Activated CD4-positive, alpha-beta memory T cell treated with anti-CD3 and anti-CD28 coated beads for 36 hours (primary cell): ENCODE measurements around the gene CLIP4. TPM values are rescaled to one million over a fixed set of nuclear protein-coding genes. Genes with fewer than 3 reads are reported as not detected.

Experiments
- CTCF ChIA-PET: fragments of 350-600 bp; sonication (Branson Sonifier 250); formaldehyde crosslinking; loops from one replicate; lab custom pipeline; 2021; ENCODE audit warnings: antibody characterized with exemption, inconsistent platforms; lab: Charles Lee
- POLR2A ChIA-PET: fragments of 350-600 bp; sonication (Branson Sonifier 250); formaldehyde crosslinking; loops from one replicate; lab custom pipeline; 2021; ENCODE audit warnings: antibody characterized with exemption; lab: Charles Lee
- DNase-seq: peaks from one replicate; pipeline ENCODE4 v3.0.0-alpha.2; 2020
- H3K27ac Mint-ChIP-seq: one replicate; pipeline ENCODE4 v1.8.0; 2021; ENCODE audit warnings: mixed read lengths
- H3K27me3 Mint-ChIP-seq: one replicate; pipeline ENCODE4 v1.8.0; 2021; ENCODE audit warnings: mixed read lengths
- H3K36me3 Mint-ChIP-seq: one replicate; pipeline ENCODE4 v1.8.0; 2021; ENCODE audit warnings: mixed read lengths
- H3K4me1 Mint-ChIP-seq: one replicate; pipeline ENCODE4 v1.8.0; 2021; ENCODE audit warnings: low read depth, mixed read lengths
- H3K4me3 Mint-ChIP-seq: one replicate; pipeline ENCODE4 v1.8.0; 2021; ENCODE audit warnings: mild to moderate bottlenecking, mixed read lengths
- H3K9me3 Mint-ChIP-seq: one replicate; pipeline ENCODE4 v1.8.0; 2021; ENCODE audit warnings: mixed read lengths
- intact Hi-C: fragments of 100-400 bp; cut with micrococcal nuclease; formaldehyde crosslinking; loops from one replicate; pipeline ENCODE4 v1.15.1; 2023
- total RNA-seq, 2 experiments: library from RNA; stranded (reverse); gene quantifications; one replicate each; pipeline ENCODE4 v1.2.3, GENCODE V29; 2021

Gene CLIP4
- total RNA-seq, 2 experiments from 2014 or later = 26.5 to 27.9 TPM

DNA sequence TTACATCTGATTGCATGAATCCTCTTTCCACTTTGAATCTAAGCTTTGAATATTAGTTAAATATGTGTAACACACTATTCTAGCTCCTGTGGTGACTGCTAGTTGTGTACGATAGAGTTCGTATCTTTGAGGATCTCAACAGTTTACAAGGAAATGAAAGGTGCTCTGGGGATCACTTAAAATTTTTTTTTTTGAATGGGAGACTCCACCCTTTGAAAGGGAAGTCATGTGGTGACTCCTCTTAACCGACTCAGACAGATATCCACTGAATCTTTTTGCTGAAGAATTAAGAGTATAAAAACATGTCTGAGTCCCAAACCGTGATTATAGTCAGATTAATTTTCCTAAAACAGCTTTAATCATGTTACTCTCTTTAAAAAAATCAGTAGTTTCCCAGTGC, 4.0 kb downstream of the CLIP4 start:
- H3K9me3 Mint-ChIP-seq = peaks cover 8% of the 10 kb centered on the region
- no peak overlapping the region for H3K27ac Mint-ChIP-seq
- ChIA-PET POLR2A (interaction anchor here (1.2 to 7.5 kb wide), 2 partner anchors 11 to 108 kb away, joined by 3 to 49 read pairs; no protein-coding TSS in a partner anchor), CTCF (interaction anchor here (1.3 kb wide), 1 partner anchor 108 kb away, joined by 3 read pairs; no protein-coding TSS in a partner anchor)
- no peak overlapping the region for H3K4me3 Mint-ChIP-seq
- intact Hi-C loops = loop anchor here (5.0 to 10.0 kb wide), 3 partner anchors 497 to 1306 kb away; partner anchors contain the start of gene YPEL5
- H3K27me3 Mint-ChIP-seq = no peaks in the 10 kb centered on the region
- no peak for DNase-seq
- H3K36me3 Mint-ChIP-seq = peaks cover 17% of the 10 kb centered on the region
- peaks cover 62% of the 10 kb centered on the region for H3K4me1 Mint-ChIP-seq

DNA sequence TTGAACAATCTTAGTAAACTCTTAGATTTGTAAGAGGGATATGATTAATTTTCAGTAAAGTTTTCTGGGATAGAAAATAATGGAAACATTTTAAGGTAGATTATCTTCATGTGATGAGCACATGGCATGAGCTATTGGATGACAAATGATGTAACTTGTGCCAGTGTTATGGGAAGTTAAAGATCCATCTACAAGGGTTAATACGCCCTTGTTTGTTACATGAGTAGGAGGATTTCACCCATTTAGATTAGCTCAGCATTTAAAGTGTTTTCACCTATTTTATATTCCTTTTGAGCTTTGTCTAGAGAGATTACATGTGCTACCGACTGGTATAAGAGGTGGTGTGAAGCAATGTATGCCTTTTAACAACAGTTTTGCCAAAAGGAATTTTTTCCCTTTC, 5.6 kb downstream of the CLIP4 start:
- ChIA-PET POLR2A (no interaction called here), CTCF (interaction anchor here (0.9 kb wide), 1 partner anchor 106 kb away, joined by 3 read pairs; no protein-coding TSS in a partner anchor)
- peaks cover 71% of the 10 kb centered on the region for H3K4me1 Mint-ChIP-seq
- DNase-seq = no peak
- H3K27ac Mint-ChIP-seq = no peak overlapping the region
- peaks cover 13% of the 10 kb centered on the region for H3K9me3 Mint-ChIP-seq
- peaks cover 32% of the 10 kb centered on the region for H3K36me3 Mint-ChIP-seq
- H3K4me3 Mint-ChIP-seq = no peak overlapping the region
- intact Hi-C loops = no loop called here
- no peaks in the 10 kb centered on the region for H3K27me3 Mint-ChIP-seq

DNA sequence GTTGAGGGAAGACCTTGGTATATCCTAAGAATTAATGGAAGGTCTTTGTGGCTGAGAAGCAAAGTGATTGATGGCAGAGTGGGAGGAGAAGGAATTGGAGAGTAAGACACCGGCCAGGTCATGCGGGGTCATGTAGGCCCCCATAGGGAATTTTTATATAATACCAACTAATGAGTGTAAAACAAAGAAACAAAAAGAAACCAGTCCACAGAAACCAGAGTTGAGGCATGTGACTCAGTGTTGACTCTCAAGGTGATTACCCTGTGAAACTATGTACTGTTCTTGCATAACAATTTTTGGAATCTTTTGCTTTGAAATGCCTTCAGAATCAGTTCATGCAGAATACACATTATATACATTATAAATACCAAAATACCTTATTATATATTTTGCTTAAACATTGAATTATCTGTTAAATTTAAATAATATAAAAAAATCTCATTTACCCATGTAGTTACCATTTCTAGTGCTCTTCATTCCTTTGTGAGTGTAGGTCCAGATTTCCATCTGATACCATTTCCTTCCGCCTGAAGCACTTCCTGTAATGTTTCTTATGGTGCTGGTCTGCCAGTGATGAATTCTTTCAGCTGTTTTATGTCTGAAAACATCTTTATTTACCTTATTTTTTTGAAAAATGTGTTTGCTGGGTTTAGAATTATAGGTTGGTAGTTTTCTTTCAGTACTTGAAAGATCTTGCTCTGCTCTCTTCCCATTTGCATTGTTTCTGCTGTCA, 8.6 kb downstream of the CLIP4 start:
- Mint-ChIP-seq H3K27ac (peak overlapping the region; percentile 21), H3K4me3 (no peak overlapping the region), H3K36me3 (peaks cover 43% of the 10 kb centered on the region), H3K4me1 (peaks cover 69% of the 10 kb centered on the region), H3K27me3 (no peaks in the 10 kb centered on the region), H3K9me3 (peaks cover 13% of the 10 kb centered on the region)
- ChIA-PET CTCF (no interaction called here), POLR2A (no interaction called here)
- DNase-seq = peak; percentile 33
- intact Hi-C loops = no loop called here

DNA sequence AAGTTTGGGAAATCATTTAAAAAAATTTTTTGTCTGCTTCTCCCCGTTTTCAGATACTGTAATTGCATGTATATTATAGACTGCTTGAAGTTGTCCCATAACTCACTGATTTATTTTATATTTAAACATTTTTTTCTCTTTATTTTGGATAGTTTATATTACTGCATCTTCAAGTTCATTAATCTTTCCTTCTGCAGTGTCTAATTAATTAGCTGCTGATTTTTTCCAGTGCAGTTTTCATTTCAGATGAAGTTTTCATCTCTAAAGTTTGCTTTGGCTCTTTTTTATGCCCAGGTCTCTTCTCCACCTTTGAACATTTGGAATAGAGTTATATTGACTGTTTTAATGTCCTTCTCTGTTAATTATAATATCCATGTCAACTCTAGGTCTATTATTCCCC, 9.3 kb downstream of the CLIP4 start:
- ChIA-PET POLR2A (no interaction called here), CTCF (no interaction called here)
- Mint-ChIP-seq H3K4me1 (peaks cover 65% of the 10 kb centered on the region), H3K36me3 (peaks cover 43% of the 10 kb centered on the region), H3K9me3 (peaks cover 13% of the 10 kb centered on the region), H3K4me3 (no peak overlapping the region), H3K27ac (no peak overlapping the region), H3K27me3 (no peaks in the 10 kb centered on the region)
- no peak for DNase-seq
- intact Hi-C loops = no loop called here

DNA sequence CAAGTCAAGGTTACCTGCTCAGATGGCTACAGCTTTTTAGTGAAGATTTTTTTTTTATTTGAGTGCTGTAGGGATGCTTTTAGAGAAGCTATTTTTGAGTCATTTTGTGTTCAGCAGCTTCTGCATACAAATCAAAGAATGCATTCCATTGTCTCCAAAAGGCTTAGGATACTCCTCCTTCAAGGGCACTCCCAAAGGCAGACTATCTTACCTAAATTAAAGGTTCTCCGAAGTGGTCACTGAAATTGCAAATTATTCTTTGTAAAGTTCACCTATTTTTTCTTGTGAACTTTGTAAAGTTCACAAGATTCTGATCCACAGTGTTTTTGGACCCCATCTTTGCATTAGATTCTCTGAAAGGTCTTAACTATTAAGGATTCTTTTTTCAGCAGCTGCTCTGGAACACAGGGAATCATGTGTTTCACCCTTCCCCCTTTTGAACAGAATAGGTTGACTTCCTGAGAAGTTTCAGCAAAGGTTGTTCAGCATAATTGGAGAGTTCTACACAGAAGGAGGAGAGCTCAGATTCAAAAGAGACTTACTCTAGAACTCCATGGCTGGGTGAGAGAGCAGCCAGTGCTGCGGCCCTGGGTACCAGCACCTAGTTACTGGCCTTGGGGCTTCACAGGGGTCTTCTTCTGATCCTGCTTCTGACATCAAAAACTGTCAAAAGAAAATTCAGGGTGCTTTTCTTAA, 14.5 kb downstream of the CLIP4 start:
- Mint-ChIP-seq H3K36me3 (peaks cover 41% of the 10 kb centered on the region), H3K4me3 (peak overlapping the region; percentile 59), H3K4me1 (peaks cover 53% of the 10 kb centered on the region), H3K27me3 (no peaks in the 10 kb centered on the region), H3K27ac (peak overlapping the region; percentile 83), H3K9me3 (peaks cover 1% of the 10 kb centered on the region)
- intact Hi-C loops = loop anchor here (1.0 to 5.0 kb wide), 2 partner anchors 13 to 112 kb away; no protein-coding TSS in a partner anchor
- CTCF ChIA-PET = interaction anchor here (0.6 to 2.9 kb wide), 10 partner anchors 13 to 1446 kb away, joined by 3 to 15 read pairs (median 3); no protein-coding TSS in a partner anchor
- DNase-seq = no peak
- POLR2A ChIA-PET = interaction anchor here (0.6 to 2.8 kb wide), 3 partner anchors 13 to 129 kb away, joined by 3 to 49 read pairs (median 4); partner anchors contain the start of gene CLIP4

DNA sequence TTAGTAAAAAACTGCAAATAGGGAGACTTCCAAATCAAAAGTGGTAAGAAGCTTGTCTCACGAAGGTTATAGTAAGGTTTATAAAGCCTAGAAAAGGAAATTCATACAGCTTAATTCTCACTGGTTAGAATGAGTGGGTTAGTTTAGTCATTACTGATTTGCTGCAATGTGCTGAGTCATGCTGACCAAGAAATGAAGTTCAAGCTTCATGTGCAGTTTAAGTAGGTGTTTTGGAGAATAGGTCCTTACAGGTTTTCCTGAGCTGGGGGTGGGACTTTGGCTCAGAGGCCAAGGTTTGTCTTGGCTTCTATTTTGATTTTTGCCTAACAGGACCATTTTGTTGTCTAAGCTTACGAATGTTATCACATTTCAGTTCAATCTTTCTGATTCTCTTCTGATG, 15.1 kb downstream of the CLIP4 start:
- peaks cover 36% of the 10 kb centered on the region for H3K36me3 Mint-ChIP-seq
- ChIA-PET POLR2A (interaction anchor here (0.6 to 2.8 kb wide), 3 partner anchors 14 to 130 kb away, joined by 3 to 49 read pairs (median 4); partner anchors contain the start of gene CLIP4), CTCF (interaction anchor here (0.6 to 2.9 kb wide), 9 partner anchors 14 to 1447 kb away, joined by 3 to 15 read pairs (median 3); no protein-coding TSS in a partner anchor)
- peak overlapping the region; percentile 70 for H3K27ac Mint-ChIP-seq
- H3K4me3 Mint-ChIP-seq = no peak overlapping the region
- H3K9me3 Mint-ChIP-seq = no peaks in the 10 kb centered on the region
- H3K4me1 Mint-ChIP-seq = peaks cover 48% of the 10 kb centered on the region
- intact Hi-C loops = loop anchor here (1.0 to 5.0 kb wide), 2 partner anchors 14 to 113 kb away; no protein-coding TSS in a partner anchor
- H3K27me3 Mint-ChIP-seq = no peaks in the 10 kb centered on the region
- peak; percentile 67 for DNase-seq

DNA sequence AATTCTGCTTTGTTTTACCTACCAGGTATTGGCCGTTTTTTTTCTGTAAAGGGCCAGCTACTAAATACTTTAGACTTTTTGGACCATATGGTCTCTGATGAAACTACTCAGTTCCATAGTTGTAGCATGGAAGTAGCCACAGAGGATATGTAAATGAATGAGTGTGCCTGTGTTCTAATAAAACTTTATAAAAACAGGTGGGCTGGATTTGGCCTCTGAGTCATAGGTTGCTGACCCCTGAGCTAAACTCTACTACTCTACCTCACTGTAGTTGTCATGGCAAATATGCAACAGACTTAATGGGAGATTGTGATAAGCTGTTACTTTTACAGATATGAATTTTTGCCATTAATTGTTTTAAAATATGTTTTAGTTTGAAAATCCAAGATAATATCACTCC, 19.7 kb downstream of the CLIP4 start:
- no peaks in the 10 kb centered on the region for H3K27me3 Mint-ChIP-seq
- H3K4me1 Mint-ChIP-seq = peaks cover 29% of the 10 kb centered on the region
- ChIA-PET CTCF (no interaction called here), POLR2A (interaction anchor here (0.6 kb wide), 1 partner anchor 515 kb away, joined by 4 read pairs; no protein-coding TSS in a partner anchor)
- no peak overlapping the region for H3K27ac Mint-ChIP-seq
- no peak for DNase-seq
- peaks cover 52% of the 10 kb centered on the region for H3K36me3 Mint-ChIP-seq
- peaks cover 9% of the 10 kb centered on the region for H3K9me3 Mint-ChIP-seq
- H3K4me3 Mint-ChIP-seq = no peak overlapping the region
- intact Hi-C loops = loop anchor here (5.0 kb wide), 1 partner anchor 118 kb away; no protein-coding TSS in a partner anchor

DNA sequence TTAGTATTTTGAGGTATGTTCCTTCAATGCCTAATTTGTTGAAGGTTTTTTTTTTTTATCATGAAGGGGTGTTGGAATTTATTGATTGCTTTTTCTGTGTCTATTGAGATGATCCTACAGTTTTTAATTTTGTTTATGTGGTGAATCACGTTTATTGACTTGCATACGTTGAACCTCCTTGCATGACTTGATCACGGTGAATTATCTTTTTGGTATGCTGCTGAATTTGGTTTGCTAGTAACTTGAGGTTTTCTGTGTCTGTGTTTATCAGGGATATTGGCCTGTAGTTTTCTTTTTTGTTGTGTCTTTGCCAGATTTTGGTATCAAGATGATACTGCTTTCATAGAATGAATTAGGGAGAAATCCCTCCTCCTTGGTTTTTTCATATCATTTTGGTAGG, 23.9 kb downstream of the CLIP4 start:
- Mint-ChIP-seq H3K4me3 (no peak overlapping the region), H3K9me3 (peaks cover 9% of the 10 kb centered on the region), H3K27ac (no peak overlapping the region), H3K4me1 (peaks cover 25% of the 10 kb centered on the region), H3K36me3 (peaks cover 58% of the 10 kb centered on the region), H3K27me3 (no peaks in the 10 kb centered on the region)
- ChIA-PET POLR2A (no interaction called here), CTCF (no interaction called here)
- no peak for DNase-seq
- intact Hi-C loops = no loop called here

DNA sequence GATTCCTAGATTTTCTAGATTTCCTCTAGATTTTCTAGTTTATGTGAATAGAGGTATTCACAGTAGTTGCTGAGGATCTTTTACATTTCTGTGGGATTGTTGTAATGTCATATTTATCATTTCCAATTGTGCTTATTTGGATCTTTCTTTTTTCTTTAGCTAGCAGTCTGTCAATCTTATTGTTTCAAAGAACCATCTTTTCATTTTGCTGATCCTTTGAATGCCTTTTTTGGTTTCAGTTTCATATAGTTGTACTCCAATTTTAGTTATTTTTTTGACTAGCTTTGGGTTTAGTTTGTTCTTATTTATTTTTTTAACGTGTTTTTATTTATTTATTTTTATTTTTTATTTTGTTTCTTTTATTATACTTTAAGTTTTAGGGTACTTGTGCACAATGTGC, 24.5 kb downstream of the CLIP4 start:
- Mint-ChIP-seq H3K4me3 (no peak overlapping the region), H3K4me1 (peaks cover 23% of the 10 kb centered on the region), H3K9me3 (peaks cover 9% of the 10 kb centered on the region), H3K27me3 (no peaks in the 10 kb centered on the region), H3K27ac (no peak overlapping the region), H3K36me3 (peaks cover 54% of the 10 kb centered on the region)
- CTCF ChIA-PET = no interaction called here
- POLR2A ChIA-PET = no interaction called here
- DNase-seq = no peak
- intact Hi-C loops = no loop called here

DNA sequence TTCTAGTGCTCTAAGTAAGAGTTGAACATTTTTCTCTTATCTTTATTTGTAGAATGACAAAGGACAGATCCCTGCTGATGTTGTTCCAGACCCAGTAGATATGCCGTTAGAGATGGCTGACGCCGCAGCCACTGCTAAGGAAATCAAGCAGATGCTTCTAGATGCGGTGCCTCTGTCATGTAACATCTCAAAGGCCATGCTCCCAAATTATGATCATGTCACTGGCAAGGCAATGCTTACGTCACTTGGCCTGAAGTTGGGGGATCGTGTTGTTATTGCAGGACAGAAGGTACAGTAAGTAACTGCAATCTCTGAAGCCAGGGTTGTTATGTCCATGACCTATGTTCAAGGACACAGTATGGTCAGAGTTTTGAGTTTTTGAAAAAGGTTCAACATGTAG, 28.4 kb downstream of the CLIP4 start:
- H3K27me3 Mint-ChIP-seq = no peaks in the 10 kb centered on the region
- intact Hi-C loops = no loop called here
- H3K9me3 Mint-ChIP-seq = peaks cover 8% of the 10 kb centered on the region
- POLR2A ChIA-PET = no interaction called here
- CTCF ChIA-PET = no interaction called here
- H3K27ac Mint-ChIP-seq = no peak overlapping the region
- DNase-seq = no peak
- peaks cover 45% of the 10 kb centered on the region for H3K36me3 Mint-ChIP-seq
- H3K4me1 Mint-ChIP-seq = peaks cover 20% of the 10 kb centered on the region
- no peak overlapping the region for H3K4me3 Mint-ChIP-seq

DNA sequence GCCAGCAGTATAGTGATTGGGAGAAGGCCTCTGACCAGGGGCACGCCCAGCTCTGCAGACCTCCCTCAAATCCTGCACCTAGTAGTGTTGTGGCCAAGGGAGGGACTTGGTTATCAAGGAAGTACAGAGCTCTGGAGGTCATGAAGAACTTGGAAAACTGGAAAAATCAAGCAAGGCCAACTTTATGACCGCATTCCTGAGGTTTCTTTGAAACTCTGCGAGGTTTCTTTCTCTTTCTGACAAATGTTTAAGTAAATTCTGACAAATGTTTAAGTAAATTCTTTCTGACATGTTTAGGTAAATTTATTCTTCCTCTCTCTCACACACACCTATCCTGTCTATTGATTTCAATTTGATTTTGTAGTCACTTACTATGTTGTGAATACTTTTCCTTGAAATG, 31.0 kb downstream of the CLIP4 start:
- CTCF ChIA-PET = interaction anchor here (1.0 kb wide), 1 partner anchor 32 kb away, joined by 3 read pairs; no protein-coding TSS in a partner anchor
- intact Hi-C loops = no loop called here
- Mint-ChIP-seq H3K9me3 (no peaks in the 10 kb centered on the region), H3K4me3 (no peak overlapping the region), H3K27ac (no peak overlapping the region), H3K36me3 (peaks cover 26% of the 10 kb centered on the region), H3K4me1 (peaks cover 5% of the 10 kb centered on the region), H3K27me3 (no peaks in the 10 kb centered on the region)
- DNase-seq = no peak
- POLR2A ChIA-PET = no interaction called here

DNA sequence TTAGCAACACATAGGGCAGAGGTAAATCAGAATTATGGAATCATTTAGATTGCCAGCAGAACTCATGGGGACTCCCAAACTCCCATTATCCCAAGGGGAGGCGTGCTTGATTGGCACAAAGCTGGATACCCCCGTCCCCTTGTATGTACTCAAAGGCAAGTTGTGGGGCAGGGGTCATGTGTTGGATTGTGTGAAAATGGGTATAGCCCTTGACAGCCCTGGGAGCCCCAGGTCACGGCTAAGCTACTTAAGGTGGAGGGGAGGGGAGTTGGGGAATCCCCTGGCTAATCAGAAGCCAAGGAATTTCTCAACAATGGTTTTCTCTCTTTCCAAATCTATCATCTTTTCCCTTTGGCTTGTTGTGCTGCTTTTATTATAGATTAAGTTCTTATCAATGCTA, 32.7 kb downstream of the CLIP4 start:
- Mint-ChIP-seq H3K4me3 (no peak overlapping the region), H3K27me3 (no peaks in the 10 kb centered on the region), H3K36me3 (peaks cover 31% of the 10 kb centered on the region), H3K27ac (no peak overlapping the region), H3K4me1 (peaks cover 2% of the 10 kb centered on the region), H3K9me3 (no peaks in the 10 kb centered on the region)
- no peak for DNase-seq
- ChIA-PET CTCF (no interaction called here), POLR2A (no interaction called here)
- intact Hi-C loops = no loop called here
